Right forelimb (tissue), 1 donor: ENCODE data around the gene MEF2B.

ENCODE experiments used
- DNase-seq: peaks from one replicate; pipeline ENCODE4 v3.0.0-alpha.2; 2018

The MEF2B gene

GRCh38 chr19:19170053-19170872 lies at the start of gene MEF2B:
MEF2B (minus strand) TSS chr19:19170263; CDS start chr19:19150735, 19,528 bp downstream.
- peak; percentile 74 for DNase-seq

GRCh38 chr19:19218911-19219310 lies 48.8 kb upstream of the MEF2B start:
- DNase-seq = no peak

GRCh38 chr19:19217099-19217498 lies 47.0 kb upstream of the MEF2B start:
- DNase-seq = no peak

GRCh38 chr19:19215792-19216191 lies 45.7 kb upstream of the MEF2B start:
- DNase-seq = no peak

DNA sequence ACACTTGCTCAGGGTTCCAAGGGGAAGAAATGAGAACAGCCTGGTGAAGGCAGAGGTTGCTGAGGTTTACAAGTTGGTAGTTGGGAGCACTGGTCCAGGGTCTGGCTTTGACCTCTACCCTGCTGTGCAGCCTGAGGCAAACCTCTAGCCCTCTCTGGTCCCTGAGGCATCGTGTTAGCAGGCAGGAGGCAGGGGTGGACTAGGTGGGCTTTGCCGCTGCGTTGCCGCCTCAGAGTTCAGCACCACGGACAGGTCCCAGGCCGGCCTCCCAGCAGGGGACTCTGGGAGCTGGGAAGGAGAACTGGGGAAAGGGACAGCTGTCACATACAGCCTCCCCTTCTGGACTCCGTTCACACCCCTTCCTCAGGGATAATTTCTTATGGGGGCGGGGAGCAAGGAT lies 44.8 kb upstream of the MEF2B start:
- peak; percentile 83 for DNase-seq

DNA sequence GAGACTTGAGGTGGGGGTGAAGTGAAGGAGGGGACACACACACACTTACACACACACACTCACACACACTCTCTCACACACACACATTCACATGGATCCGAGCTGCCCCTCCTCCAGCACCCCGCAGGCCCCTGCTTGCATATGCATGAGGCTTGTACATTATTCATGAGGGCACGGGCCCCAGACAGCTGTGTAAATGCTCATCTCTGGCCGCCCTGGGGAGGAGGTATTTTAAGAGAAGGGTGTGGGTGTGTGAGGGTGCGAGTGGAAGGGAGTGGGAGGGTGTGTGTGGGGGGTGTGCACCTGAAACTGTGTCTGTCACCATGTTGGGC lies 44.1 kb upstream of the MEF2B start:
- DNase-seq = no peak

- DNase-seq = no peak
These were observed 43.5 kb upstream of the MEF2B start for GRCh38 chr19:19213426-19214158.

- no peak for DNase-seq
These were observed 42.9 kb upstream of the MEF2B start for GRCh38 chr19:19212916-19213315.

DNA sequence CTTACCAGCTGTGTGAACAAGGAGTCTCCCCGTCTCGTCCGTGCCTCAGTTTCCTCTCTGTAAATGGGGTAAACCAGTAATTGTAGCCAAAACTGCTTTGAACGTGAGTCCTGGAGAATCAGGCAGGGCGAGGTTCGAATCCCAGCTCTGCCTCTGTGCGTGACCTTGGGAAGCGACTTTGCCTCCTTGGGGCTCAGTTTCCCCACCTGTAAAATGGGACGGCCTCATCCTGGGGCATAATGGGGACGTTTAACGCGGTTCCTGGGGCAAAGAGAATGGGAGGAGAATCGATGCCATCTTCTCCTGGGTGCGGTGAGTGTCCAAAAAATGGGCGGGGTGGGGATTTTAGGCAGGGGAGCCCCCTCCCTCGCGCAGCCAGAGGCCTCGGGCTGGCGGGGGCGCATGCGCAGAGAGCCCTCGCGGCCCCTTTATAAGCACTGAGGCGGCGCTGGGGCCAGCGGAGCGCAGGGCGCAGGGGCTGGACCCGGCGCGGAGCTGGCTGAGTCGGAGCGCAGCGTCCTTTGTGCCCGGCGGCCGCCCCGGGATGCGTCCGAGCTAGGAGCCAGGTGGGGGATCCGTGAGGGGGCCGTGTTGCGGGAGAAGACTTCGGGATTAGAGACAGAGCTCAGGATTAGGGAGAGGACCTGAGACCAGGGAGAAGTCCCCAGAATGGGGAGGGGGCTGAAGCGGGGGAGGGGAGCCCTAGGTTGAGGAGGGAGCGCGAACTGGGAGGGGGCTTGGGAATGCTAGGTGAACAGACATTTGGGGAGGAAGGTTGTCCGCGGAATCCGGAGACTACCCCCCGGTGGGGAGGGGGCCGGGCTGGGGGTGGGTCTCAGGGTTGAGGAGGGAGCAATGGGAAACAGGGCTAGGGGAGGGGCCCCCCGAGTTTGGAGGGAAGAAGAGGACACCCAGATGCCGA lies 41.7 kb upstream of the MEF2B start, which contains the start of gene NCAN:
Gene NCAN, plus strand, starts transcription at position 460 of the 922 bp plus-strand sequence. CDS start 4,996 bp downstream, outside the sequence.
- no peak for DNase-seq

DNA sequence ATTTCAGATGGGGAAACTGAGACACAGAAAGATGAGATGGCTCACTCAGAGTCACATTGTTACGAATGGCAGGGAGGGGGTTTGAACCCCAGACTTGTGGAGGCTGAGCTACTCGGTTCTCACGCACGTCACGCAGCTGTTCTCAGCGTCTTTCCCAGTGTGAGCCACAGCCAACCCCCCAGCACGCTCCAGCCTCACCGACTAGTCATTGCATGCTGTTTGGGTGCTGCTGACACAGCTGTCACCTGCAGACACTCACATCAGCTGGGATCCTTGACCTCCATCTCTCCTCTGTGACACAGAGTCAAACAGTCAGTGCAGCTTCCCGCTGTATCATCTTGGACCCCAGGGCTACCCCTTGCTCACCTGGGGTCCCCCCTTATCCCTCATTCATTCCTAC lies 39.3 kb upstream of the MEF2B start:
- DNase-seq = no peak

- DNase-seq = no peak
These were observed 37.8 kb upstream of the MEF2B start for GRCh38 chr19:19207637-19208572.

DNA sequence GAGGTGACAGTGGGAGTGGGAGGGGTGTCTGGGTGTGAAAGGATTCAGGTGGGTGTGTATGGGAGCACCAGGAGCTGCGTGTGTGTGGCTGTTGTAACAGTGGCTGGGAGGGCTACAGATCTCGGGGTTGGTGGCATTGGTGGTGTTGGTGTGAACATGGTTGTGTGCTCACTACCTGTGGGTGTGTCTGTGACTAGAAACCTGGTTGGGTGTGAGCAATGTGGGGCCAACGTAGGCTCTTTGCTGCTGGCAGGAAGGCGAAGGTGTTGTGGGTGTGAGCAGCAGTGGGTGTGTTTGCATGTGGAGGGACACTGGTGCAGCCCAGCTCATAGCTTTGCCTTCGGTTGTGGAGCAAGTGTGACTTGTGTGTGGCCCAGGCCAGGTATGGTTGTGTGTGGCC lies 36.9 kb upstream of the MEF2B start:
- no peak for DNase-seq

- no peak for DNase-seq
These were observed 35.6 kb upstream of the MEF2B start for GRCh38 chr19:19205416-19206410.

- DNase-seq = no peak
These were observed 34.1 kb upstream of the MEF2B start for GRCh38 chr19:19204181-19204580.

DNA sequence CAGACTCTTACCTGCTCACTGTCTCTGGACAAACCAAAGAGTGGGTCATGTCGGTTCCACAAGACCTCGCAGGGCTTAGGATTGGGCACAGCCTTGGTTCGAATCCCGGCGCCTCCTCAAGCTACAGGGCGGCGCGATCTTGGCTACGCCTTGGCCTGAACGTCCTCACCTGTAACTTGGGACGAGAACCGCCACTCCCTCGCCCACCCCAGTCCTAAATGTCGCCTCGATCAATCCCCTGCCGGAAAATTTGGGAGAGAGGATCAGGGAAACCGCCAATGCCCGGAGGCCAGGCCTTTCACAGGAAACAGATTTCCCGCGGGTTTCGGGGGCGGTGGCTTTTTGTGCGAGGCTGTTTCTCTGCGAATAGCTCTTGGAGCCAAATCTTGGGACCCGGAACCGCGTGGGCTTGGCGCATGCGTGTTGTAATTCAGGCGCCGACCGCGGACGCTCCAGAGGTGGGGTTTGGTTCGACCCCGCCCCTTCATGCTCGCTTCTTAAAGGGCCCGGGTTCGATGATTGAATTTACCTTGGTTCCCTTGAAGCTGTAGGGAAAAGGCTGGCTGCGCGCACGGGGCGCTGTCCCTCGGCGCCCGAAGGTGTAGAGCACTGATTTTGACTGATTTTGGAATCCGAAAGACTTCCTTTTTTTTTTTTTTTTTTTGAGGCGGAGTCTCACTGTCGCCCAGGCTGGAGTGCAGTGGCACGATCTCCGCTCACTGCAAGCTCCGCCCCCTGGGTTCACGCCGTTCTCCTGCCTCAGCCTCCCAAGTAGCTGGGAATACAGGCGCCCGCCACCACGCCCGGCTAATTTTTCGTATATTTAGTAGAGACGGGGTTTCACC lies 33.2 kb upstream of the MEF2B start, which contains the start of gene NR2C2AP:
Gene NR2C2AP, minus strand, starts transcription at position 403 of the 845 bp plus-strand sequence. Its CDS starts 354 bp downstream, at position 49.
- DNase-seq = peak; percentile 92

- DNase-seq = no peak
These were observed 32.6 kb upstream of the MEF2B start for GRCh38 chr19:19202707-19203011.

DNA sequence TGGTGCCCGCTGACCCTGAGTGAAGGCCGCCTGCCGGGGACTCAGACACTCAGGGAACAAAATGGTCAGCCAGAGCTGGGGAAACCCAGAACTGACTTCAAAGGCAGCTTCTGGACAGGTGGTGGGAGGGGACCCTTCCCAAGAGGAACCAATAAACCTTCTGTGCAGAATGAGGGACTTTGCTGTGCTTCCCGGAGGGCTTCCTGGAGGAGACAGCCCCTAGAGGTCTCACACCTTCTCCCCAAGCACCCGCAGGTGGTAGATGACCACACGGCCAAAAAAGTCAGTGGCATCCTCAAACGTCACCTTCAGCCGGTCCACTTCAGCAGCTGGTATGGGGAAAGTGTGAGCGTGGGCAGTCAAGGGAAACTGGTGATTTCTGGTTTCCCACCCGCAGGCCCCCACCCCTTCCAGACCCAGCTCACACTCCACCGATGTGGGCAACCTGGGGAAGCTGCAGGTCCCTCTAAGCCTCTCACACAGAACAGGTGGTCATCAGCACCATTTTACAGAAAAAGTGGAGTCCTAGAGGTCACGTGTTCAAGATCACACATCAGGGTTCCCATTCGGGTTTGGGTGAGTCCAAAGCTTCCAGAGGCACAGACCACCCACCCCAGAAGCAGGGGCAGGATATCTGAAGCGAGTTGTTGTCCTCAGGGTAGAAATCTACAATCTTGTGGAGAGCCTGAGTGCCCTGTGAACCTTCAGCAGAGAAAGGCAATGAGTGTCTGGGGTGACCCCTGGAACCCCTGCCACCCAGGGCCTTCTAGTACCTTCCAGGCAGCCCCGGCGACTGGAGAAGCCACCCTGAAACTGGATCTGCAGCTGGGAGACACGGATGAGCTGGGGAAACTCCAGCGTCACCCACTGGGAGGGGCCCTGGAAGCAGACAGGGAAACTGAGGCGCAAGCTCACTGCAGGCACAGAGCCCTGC lies 31.9 kb upstream of the MEF2B start:
- no peak for DNase-seq

GRCh38 chr19:19193926-19194325 lies 23.9 kb upstream of the MEF2B start:
- no peak for DNase-seq
